ENCODE measurements around the gene VPS25.
"Not testable (repeated sequence)": the region's sequence is repeated elsewhere in the genome, so short reads cannot be mapped to it uniquely, and the experiment has no call there.

The VPS25 gene

GRCh38 chr17:42768006-42768405, 5.2 kb upstream of the VPS25 start:
- H3K9me3 ChIP-seq (ENCODE audit: control insufficient read depth, insufficient read depth, low read depth, low read length); H3K4me1 ChIP-seq (ENCODE audit: control insufficient read depth, insufficient read depth, low read length); H3K36me3 ChIP-seq (ENCODE audit: control insufficient read depth in 2 of 2, insufficient read depth in 1 of 2, low read length in 2 of 2); H3K4me3 ChIP-seq (ENCODE audit: low read depth, low read length); H3K27ac ChIP-seq (ENCODE audit: extremely low read depth, low read depth, low read length): not testable (repeated sequence)
- CTCF ChIA-PET: interaction anchor here (0.9 to 1.2 kb wide), 2 partner anchors 87 to 230 kb away, joined by 3 read pairs; no protein-coding TSS in a partner anchor
- POLR2A ChIA-PET: interaction anchor here (1.2 kb wide), 1 partner anchor 56 kb away, joined by 5 read pairs; the partner anchor contains the start of gene BECN1
- 0 out of 2 replicates have a peak, but pooled peaks have one; percentile 15 for TF ChIP-seq ZNF600 (tag by site-specific recombination; IDR thresholded peaks at IDR 0.05)

- H3K4me3 ChIP-seq (ENCODE audit: low read depth, low read length); H3K9me3 ChIP-seq (ENCODE audit: control insufficient read depth, insufficient read depth, low read depth, low read length); H3K4me1 ChIP-seq (ENCODE audit: control insufficient read depth, insufficient read depth, low read length); H3K36me3 ChIP-seq (ENCODE audit: control insufficient read depth in 2 of 2, insufficient read depth in 1 of 2, low read length in 2 of 2); H3K27ac ChIP-seq (ENCODE audit: extremely low read depth, low read depth, low read length): not testable (repeated sequence)
- ChIA-PET POLR2A (interaction anchor here (1.2 kb wide), 1 partner anchor 26 kb away, joined by 5 read pairs; no protein-coding TSS in a partner anchor), CTCF (interaction anchor here (0.5 to 0.6 kb wide), 3 partner anchors 8 to 1063 kb away, joined by 3 read pairs; no protein-coding TSS in a partner anchor)
- peak; percentile 61 for TF ChIP-seq EGR2 (tag by site-specific recombination; IDR thresholded peaks at IDR 0.05; ENCODE audit: low read depth)
Observed at GRCh38 chr17:42769964-42770363, 3.3 kb upstream of the VPS25 start.

GRCh38 chr17:42772945-42773289, 332 bp upstream of the VPS25 start:
- peak overlapping the region; percentile 64; the same call in 1 of the 2 replicates for H3K27ac ChIP-seq (ENCODE audit: extremely low read depth, low read depth, low read length)
- CTCF ChIA-PET: interaction anchor here (0.6 to 4.6 kb wide), 11 partner anchors 8 to 194 kb away, joined by 3 to 32 read pairs (median 5); partner anchors contain the start of genes PSMC3IP and WNK4

GRCh38 chr17:42774066-42774745, 957 bp downstream of the VPS25 start:
- H3K9me3 ChIP-seq (ENCODE audit: control insufficient read depth, insufficient read depth, low read depth, low read length): no peaks in the 10 kb centered on the region
- peak overlapping the region; percentile 94 for H3K4me3 ChIP-seq (ENCODE audit: low read depth, low read length)
- H3K27ac ChIP-seq (ENCODE audit: extremely low read depth, low read depth, low read length): peak overlapping the region; percentile 64
- CTCF ChIA-PET: interaction anchor here (0.6 to 4.6 kb wide), 7 partner anchors 11 to 196 kb away, joined by 3 to 32 read pairs (median 3); partner anchors contain the start of gene PSMC3IP
- POLR2A ChIA-PET: interaction anchor here (0.6 to 2.5 kb wide), 17 partner anchors 9 to 1277 kb away, joined by 3 to 17 read pairs (median 5); partner anchors contain the start of genes BECN1, CNTD1, COA3 and MLX
- H3K36me3 ChIP-seq (ENCODE audit: control insufficient read depth in 2 of 2, insufficient read depth in 1 of 2, low read length in 2 of 2): peaks cover 32 to 47% of the 10 kb centered on the region in 2 experiments
- no peak for TF ChIP-seq PRDM6 (tag by site-specific recombination; IDR thresholded peaks at IDR 0.05)
- TF ChIP-seq ZNF776 (tag by site-specific recombination; IDR thresholded peaks at IDR 0.05; ENCODE audit: borderline replicate concordance): no peak
- TF ChIP-seq ZNF558 (tag by site-specific recombination; IDR thresholded peaks at IDR 0.05): no peak
- no peak for TF ChIP-seq REST (tag by site-specific recombination; IDR thresholded peaks at IDR 0.05)
- TF ChIP-seq PRDM1 (tag by site-specific recombination; IDR thresholded peaks at IDR 0.05): peak; percentile 54; the same call in 1 of the 2 replicates
- TF ChIP-seq ZNF266 (tag by site-specific recombination; IDR thresholded peaks at IDR 0.05; ENCODE audit: low read depth): no peak
- TF ChIP-seq ZBTB21 (tag by site-specific recombination; IDR thresholded peaks at IDR 0.05): no peak
- TF ChIP-seq ZFP37 (tag by site-specific recombination; IDR thresholded peaks at IDR 0.05): no peak
- peaks cover 4% of the 10 kb centered on the region; the same call in 1 of the 2 replicates for H3K4me1 ChIP-seq (ENCODE audit: control insufficient read depth, insufficient read depth, low read length)

More at GRCh38 chr17:42772945-42773289, 332 bp upstream of the VPS25 start:
- Histone ChIP-seq H3K4me3 (ENCODE audit: low read depth, low read length) (peak overlapping the region; percentile 94), H3K36me3 (ENCODE audit: control insufficient read depth in 2 of 2, insufficient read depth in 1 of 2, low read length in 2 of 2) (peaks cover 28 to 34% of the 10 kb centered on the region in 2 experiments), H3K4me1 (ENCODE audit: control insufficient read depth, insufficient read depth, low read length) (peaks cover 4% of the 10 kb centered on the region; the same call in 1 of the 2 replicates), H3K9me3 (ENCODE audit: control insufficient read depth, insufficient read depth, low read depth, low read length) (no peaks in the 10 kb centered on the region)
- TF ChIP-seq ZNF335 (tag by site-specific recombination; conservative IDR thresholded peaks at IDR 0.05) (0 out of 2 replicates have a peak, but pooled peaks have one; percentile 6), ZNF580 (tag by site-specific recombination; IDR thresholded peaks at IDR 0.05) (no peak)
- POLR2A ChIA-PET: interaction anchor here (1.0 to 2.5 kb wide), 18 partner anchors 9 to 236 kb away, joined by 3 to 17 read pairs (median 5); partner anchors contain the start of genes BECN1, CNTD1, COA3 and MLX
